Subcutaneous abdominal adipose tissue (tissue), 5 donors: Measurements from ENCODE around the gene LIPC.

Experiments used
- H3K27ac ChIP-seq: one replicate; pipeline ENCODE4 v1.7.0; 2013; ENCODE audit warnings: low read depth, mild to moderate bottlenecking, inconsistent platforms, low read length, moderate library complexity
- H3K27me3 ChIP-seq, 5 donors: one replicate each; pipeline ENCODE4 v1.7.0; 2013; ENCODE audit warnings: low read length in 5 of 5, inconsistent platforms in 1 of 5; ENCODE audit not compliant: control insufficient read depth in 5 of 5, insufficient read depth in 4 of 5
- H3K36me3 ChIP-seq, 5 donors: one replicate each; pipeline ENCODE4 v1.7.0; 2013; ENCODE audit warnings: low read length in 5 of 5; ENCODE audit not compliant: control insufficient read depth in 5 of 5, insufficient read depth in 5 of 5
- H3K4me1 ChIP-seq, 5 donors: one replicate each; pipeline ENCODE4 v1.7.0; 2013; ENCODE audit warnings: low read length in 5 of 5, mild to moderate bottlenecking in 3 of 5, moderate library complexity in 1 of 5; ENCODE audit not compliant: control insufficient read depth in 5 of 5, insufficient read depth in 5 of 5
- H3K4me3 ChIP-seq, 5 donors: one replicate each; pipeline ENCODE4 v1.7.0; 2013; ENCODE audit warnings: low read length in 5 of 5, low read depth in 1 of 5
- H3K9ac ChIP-seq, 5 donors: one replicate each; pipeline ENCODE4 v1.7.0; 2013; ENCODE audit warnings: low read length in 5 of 5, mild to moderate bottlenecking in 4 of 5, moderate library complexity in 3 of 5
- H3K9me3 ChIP-seq, 5 donors: one replicate each; pipeline ENCODE4 v1.7.0; 2013; ENCODE audit warnings: low read length in 5 of 5; ENCODE audit not compliant: control insufficient read depth in 5 of 5
- donor health status: healthy.
- donor health status: healthy.
- donor health status: healthy.
- donor health status: healthy.
- donor health status: healthy.

The LIPC gene

DNA sequence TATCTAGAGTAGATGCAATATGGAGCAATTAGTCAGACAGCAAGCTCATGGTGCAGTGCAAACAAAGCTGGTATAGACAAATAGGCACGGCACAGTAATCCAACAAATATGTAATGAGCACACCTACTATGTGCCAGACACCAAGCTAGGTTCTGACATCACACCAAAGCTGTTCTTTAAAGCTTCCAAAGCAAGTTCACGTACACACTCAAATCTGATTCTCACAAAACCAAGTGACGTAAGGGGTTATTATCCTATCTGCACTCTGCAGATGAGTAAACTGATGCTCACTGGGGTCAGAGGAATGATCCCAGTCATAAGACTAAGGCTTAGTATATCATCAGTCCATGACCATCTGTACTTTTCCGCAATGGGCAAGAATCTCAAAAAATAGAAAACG lies 27.8 kb upstream of the LIPC start:
- Histone ChIP-seq H3K9ac (no peak overlapping the region), H3K27me3 (peaks cover 0 to 4% (median 0%) of the 10 kb centered on the region in 5 donors), H3K36me3 (no peaks in the 10 kb centered on the region), H3K4me1 (no peaks in the 10 kb centered on the region), H3K27ac (no peak overlapping the region), H3K9me3 (no peaks in the 10 kb centered on the region), H3K4me3 (no peak overlapping the region)

DNA sequence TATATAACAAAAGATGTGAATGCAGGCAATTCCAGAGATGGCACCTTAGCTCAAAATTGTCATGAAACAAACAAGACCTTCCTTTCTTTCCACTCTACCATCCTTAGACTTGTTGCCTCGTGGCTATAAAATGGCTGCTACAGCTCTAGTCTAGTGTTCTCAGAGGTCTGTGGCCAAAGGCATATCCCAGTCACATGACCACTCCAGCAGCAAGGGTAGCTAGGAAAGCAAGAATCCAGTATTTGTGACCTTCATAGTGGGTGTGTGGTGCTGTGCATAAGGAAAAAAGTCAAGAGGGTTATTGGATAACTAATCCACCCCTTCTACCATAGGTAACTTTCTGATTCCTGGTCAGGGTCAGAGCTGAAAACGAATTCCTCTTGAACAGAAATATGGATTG lies 27.1 kb upstream of the LIPC start:
- H3K27me3 ChIP-seq: peaks cover 0 to 4% (median 0%) of the 10 kb centered on the region in 5 donors
- H3K27ac ChIP-seq: no peak overlapping the region
- H3K4me3 ChIP-seq: no peak overlapping the region
- H3K4me1 ChIP-seq: no peaks in the 10 kb centered on the region
- no peak overlapping the region for H3K9ac ChIP-seq
- no peaks in the 10 kb centered on the region for H3K36me3 ChIP-seq
- no peaks in the 10 kb centered on the region for H3K9me3 ChIP-seq

DNA sequence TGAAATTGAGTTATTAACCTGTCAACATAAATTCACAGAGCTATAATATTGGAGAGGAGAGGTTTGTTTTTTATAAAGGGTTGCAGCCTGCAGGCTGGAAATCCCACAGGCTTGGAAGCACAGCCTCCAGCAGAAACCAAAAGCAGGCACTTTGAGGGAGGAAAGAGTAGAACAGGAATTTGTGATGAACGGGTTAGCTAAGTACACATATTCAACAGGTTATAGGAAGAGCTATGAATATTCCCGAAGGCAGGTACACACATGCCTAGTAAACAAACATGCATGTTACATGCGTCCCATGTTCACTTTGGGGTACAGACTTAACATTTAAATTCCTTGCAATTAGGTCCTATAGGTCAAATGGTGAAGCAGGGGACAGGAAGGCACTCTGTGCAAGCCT lies 25.9 kb upstream of the LIPC start:
- no peak overlapping the region for H3K9ac ChIP-seq
- peaks cover 0 to 4% (median 0%) of the 10 kb centered on the region in 5 donors for H3K27me3 ChIP-seq
- no peak overlapping the region for H3K27ac ChIP-seq
- H3K9me3 ChIP-seq: no peaks in the 10 kb centered on the region
- no peaks in the 10 kb centered on the region for H3K36me3 ChIP-seq
- no peak overlapping the region for H3K4me3 ChIP-seq
- H3K4me1 ChIP-seq: peaks cover 0 to 3% (median 0%) of the 10 kb centered on the region in 5 donors

DNA sequence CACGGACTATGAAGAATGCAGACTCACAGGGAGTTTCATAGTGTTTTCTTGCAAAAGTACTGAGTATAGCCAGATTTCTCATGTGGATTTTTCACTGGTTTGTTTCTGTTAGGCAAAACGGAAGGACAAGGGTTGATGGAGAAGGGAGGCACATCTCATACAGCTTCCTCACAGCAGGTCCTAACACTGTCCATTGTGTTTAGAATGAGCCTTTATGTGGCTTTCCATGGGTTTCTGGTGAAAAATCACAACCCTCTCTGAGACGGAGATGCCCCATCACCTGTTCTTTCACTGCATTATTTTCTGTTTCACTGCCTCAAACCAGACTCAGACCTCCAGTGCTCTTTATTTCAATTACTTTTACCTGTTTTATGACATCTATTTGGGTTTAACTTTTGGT lies 25.0 kb upstream of the LIPC start:
- H3K27me3 ChIP-seq: peaks cover 0 to 4% (median 0%) of the 10 kb centered on the region in 5 donors
- H3K4me3 ChIP-seq: no peak overlapping the region
- H3K36me3 ChIP-seq: no peaks in the 10 kb centered on the region
- peaks cover 0 to 3% (median 0%) of the 10 kb centered on the region in 5 donors for H3K4me1 ChIP-seq
- no peaks in the 10 kb centered on the region for H3K9me3 ChIP-seq
- H3K9ac ChIP-seq: no peak overlapping the region
- no peak overlapping the region for H3K27ac ChIP-seq

DNA sequence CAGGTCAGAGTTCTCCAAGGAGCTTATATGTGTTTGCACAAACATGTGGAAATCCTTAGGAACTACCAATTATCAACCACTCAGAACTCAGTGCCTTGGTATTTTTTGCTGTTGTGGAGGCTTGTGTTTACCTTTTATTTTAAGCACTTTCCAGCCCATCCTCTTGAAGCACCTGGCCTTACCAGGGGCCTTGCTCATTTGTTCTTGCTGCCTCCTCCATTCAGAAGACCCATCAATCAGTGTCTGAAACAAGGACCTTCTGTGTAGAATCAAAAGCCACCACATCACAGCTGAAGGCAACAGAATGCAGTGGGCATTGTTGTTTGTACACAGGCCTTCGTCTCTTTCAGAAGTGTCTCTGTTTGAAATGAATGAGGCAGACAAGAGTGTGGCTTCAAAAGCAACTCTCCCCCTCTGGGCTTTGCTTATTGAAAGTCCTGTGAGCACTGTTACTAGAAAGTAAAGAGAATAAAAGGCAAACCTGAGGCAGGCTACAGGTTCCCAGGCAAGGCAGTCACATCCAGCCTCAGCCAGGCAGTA lies 24.5 kb upstream of the LIPC start:
- Histone ChIP-seq H3K27me3 (peaks cover 0 to 4% (median 0%) of the 10 kb centered on the region in 5 donors), H3K4me1 (peaks cover 0 to 3% (median 0%) of the 10 kb centered on the region in 5 donors), H3K4me3 (no peak overlapping the region), H3K9ac (no peak overlapping the region), H3K36me3 (no peaks in the 10 kb centered on the region), H3K9me3 (no peaks in the 10 kb centered on the region), H3K27ac (no peak overlapping the region)

DNA sequence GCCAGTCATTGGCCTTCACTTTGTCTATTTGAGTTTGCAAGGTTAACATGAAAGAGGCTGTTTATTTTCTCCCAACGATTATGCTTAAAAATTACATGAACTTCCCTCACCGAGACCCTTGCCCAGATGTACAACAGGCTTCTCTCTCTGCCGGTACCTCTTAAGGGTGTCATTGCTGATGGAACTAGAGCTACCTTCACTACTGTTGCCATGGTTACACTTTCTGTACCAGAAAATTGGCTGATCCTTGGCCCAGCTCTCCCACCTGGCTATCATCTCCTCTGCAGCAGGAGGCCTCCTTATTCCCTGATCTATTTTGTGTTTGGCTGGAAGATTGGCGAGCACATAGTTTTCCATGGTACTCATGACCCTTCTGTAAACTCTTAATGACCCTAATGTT lies 24.0 kb upstream of the LIPC start:
- no peak overlapping the region for H3K4me3 ChIP-seq
- no peak overlapping the region for H3K27ac ChIP-seq
- no peak overlapping the region for H3K9ac ChIP-seq
- peaks cover 0 to 2% (median 0%) of the 10 kb centered on the region in 5 donors for H3K27me3 ChIP-seq
- no peaks in the 10 kb centered on the region for H3K9me3 ChIP-seq
- H3K4me1 ChIP-seq: peaks cover 0 to 3% (median 0%) of the 10 kb centered on the region in 5 donors
- H3K36me3 ChIP-seq: no peaks in the 10 kb centered on the region

DNA sequence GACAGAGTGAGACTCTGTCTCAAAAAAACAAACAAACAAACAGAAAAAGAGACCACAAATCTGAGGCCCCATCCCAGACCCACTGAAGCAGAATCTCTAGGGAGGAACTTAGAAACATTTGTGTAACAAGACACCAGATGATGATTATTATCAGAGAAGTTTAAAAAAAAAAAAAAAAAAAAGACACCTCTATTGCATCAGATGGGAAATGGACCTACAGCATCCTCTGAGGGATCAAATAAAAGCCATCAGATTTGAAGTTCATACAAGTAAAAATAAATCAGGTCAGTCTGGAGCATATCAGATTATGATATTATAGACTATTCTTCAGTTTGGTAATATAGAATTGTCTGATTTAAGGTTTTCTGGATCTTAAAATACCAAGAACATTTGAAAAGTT lies 21.9 kb upstream of the LIPC start:
- Histone ChIP-seq H3K27ac (no peak overlapping the region), H3K4me1 (peaks cover 0 to 3% (median 0%) of the 10 kb centered on the region in 5 donors), H3K27me3 (no peaks in the 10 kb centered on the region), H3K36me3 (no peaks in the 10 kb centered on the region), H3K9ac (no peak overlapping the region), H3K4me3 (no peak overlapping the region), H3K9me3 (no peaks in the 10 kb centered on the region)

DNA sequence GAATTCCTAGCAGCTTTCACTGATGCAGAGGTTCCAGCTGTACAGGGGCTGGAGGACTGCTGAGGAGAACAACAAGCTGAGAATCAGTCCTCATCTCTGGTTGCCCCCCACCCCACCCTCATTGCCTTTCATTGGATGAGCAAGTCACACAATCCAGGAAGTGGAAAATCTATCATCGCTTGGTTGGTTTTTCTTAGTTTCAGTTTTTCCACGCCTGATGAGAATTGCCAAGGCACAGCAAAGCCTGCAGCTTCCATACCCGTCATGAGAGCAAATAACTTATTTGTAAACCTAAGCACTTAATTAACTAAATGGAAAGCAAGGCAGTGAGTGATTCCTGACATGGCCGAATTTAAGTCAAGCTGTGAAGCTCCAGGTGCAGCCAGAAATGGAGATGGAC lies 21.4 kb upstream of the LIPC start:
- H3K27ac ChIP-seq: no peak overlapping the region

DNA sequence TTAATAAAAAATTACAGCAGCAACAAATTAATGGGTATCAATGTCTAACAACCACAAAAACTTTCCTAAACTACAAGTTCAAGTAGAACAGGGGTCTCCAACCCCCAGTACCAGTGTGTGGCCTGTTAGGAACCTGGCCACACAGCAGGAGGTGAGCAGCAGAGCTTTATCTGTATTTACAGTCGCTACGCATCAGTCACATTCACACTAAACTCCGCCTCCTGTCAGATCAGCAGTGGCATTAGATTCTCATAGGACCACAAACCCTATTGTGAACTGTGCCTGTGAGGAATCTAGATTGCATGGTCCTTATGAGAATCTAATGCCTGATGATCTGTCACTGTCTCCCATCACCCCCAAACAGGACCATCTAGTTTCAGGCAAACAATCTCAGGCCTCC lies 18.5 kb upstream of the LIPC start:
- peaks cover 0 to 6% (median 0%) of the 10 kb centered on the region in 5 donors for H3K9me3 ChIP-seq
- H3K9ac ChIP-seq: no peak overlapping the region
- H3K4me1 ChIP-seq: peaks cover 0 to 3% (median 0%) of the 10 kb centered on the region in 5 donors
- no peaks in the 10 kb centered on the region for H3K36me3 ChIP-seq
- H3K27me3 ChIP-seq: no peaks in the 10 kb centered on the region
- no peak overlapping the region for H3K27ac ChIP-seq
- H3K4me3 ChIP-seq: no peak overlapping the region

More for the DNA sequence above, 21.4 kb upstream of the LIPC start:
- H3K4me1 ChIP-seq: peaks cover 0 to 3% (median 0%) of the 10 kb centered on the region in 5 donors
- peak overlapping the region; percentile 15 to 52 (median 40) for H3K4me3 ChIP-seq
- H3K9ac ChIP-seq: no peak overlapping the region
- H3K36me3 ChIP-seq: no peaks in the 10 kb centered on the region
- H3K9me3 ChIP-seq: no peaks in the 10 kb centered on the region
- H3K27me3 ChIP-seq: no peaks in the 10 kb centered on the region

DNA sequence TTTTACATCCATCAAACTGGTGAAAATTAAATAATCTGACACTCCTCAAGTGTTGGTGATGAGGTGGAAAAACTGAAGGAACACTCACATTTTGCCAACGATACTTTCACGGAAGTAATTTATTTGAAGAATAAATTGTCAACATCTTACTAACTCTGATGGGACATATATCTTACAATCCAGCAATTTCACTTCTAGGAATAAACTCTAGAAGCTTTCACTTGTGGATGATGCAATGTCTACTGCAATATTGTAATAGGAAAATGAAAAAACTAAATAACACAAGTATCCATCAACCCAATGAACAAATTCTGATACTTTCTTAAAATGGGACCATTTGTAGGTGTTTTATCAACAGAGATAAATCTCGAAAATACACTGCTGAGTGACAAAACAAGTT lies 16.2 kb upstream of the LIPC start:
- Histone ChIP-seq H3K9me3 (peaks cover 0 to 6% (median 0%) of the 10 kb centered on the region in 5 donors), H3K4me3 (no peak overlapping the region), H3K27ac (no peak overlapping the region), H3K27me3 (no peaks in the 10 kb centered on the region), H3K4me1 (no peaks in the 10 kb centered on the region), H3K36me3 (no peaks in the 10 kb centered on the region), H3K9ac (no peak overlapping the region)
